NT2/D1 (cell line): ENCODE measurements around the gene NDC80.

Source experiments
- SUZ12 ChIP-seq: IDR thresholded peaks from 2 replicates; pipeline ENCODE4 v1.6.1; 2011; ENCODE audit not compliant: insufficient read length, insufficient read depth; ENCODE audit errors: extremely low read depth
- ZNF274 ChIP-seq: IDR thresholded peaks from 2 replicates; pipeline ENCODE4 v1.6.1; 2011; ENCODE audit warnings: mild to moderate bottlenecking, low read depth, low read length

DNA sequence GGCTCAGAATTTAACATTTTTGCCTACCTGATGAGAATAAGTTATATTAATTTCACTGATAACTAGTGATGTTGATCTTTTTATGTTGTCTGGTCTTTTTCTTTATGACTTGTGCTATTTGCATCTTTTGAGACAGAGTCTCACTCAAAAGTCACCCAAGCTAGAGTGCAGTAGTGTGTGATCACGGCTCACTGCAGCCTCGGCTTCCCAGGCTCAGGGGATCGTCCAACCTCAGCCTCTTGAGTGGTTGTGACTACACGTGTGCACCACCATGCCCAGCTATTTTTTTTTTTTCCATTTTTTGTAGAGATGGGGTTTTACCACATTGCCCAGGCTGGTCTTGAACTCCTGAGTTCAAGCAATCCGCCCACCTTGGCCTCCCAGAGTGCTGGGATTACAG, 91.6 kb downstream of the NDC80 start:
- TF ChIP-seq SUZ12 (no peak), ZNF274 (no peak)
